Measurements from ENCODE around the gene FFAR4. TPM values are rescaled to one million over a fixed set of nuclear protein-coding genes. Genes with fewer than 3 reads are reported as not detected.

FFAR4 gene
- total and polyA plus RNA-seq, 9 donors: 0.02 to 0.05 (median 0.04) TPM; not detected in 6

Other genes with a start within 250 kb of the FFAR4 start
- gene MYOF, start 84.3 kb upstream of the FFAR4 start, total RNA-seq: 37.6 TPM
- gene MYOF, start 84.3 kb upstream of the FFAR4 start, polyA plus RNA-seq (ENCODE audit: insufficient read depth in 1 of 8, insufficient read length in 8 of 8, low replicate concordance in 1 of 8): 10 to 100 TPM; 50.5 to 85.0 (median 55.6) TPM
- 7.0 TPM for gene CEP55, start 70.1 kb upstream of the FFAR4 start, total RNA-seq
- 10 to 100 TPM in 4 of 8 donors, 1 to 10 TPM in 4; 7.9 to 14.1 (median 9.6) TPM for gene CEP55, start 70.1 kb upstream of the FFAR4 start, polyA plus RNA-seq (ENCODE audit: insufficient read depth in 1 of 8, insufficient read length in 8 of 8, low replicate concordance in 1 of 8)
- gene RBP4, start 34.6 kb downstream of the FFAR4 start, total RNA-seq: 2.0 TPM
- gene RBP4, start 34.6 kb downstream of the FFAR4 start, polyA plus RNA-seq (ENCODE audit: insufficient read depth in 1 of 8, insufficient read length in 8 of 8, low replicate concordance in 1 of 8): 1 to 10 TPM in 4 of 8 donors, under 1 TPM in 4; 0.42 to 6.4 (median 1.9) TPM
- not detected for gene PDE6C, start 45.9 kb downstream of the FFAR4 start, total RNA-seq
- gene PDE6C, start 45.9 kb downstream of the FFAR4 start, polyA plus RNA-seq (ENCODE audit: insufficient read depth in 1 of 8, insufficient read length in 8 of 8, low replicate concordance in 1 of 8): 1 to 10 TPM in 3 of 8 donors, under 1 TPM in 5; 0.06 to 2.1 (median 0.75) TPM
- 11.8 TPM for gene FRA10AC1, start 135.9 kb downstream of the FFAR4 start, total RNA-seq
- gene FRA10AC1, start 135.9 kb downstream of the FFAR4 start, polyA plus RNA-seq (ENCODE audit: insufficient read depth in 1 of 8, insufficient read length in 8 of 8, low replicate concordance in 1 of 8): 10 to 100 TPM; 18.1 to 38.7 (median 29.0) TPM
- gene LGI1, start 191.3 kb downstream of the FFAR4 start, total RNA-seq: 21.1 TPM
- 10 to 100 TPM; 20.1 to 43.0 (median 26.0) TPM for gene LGI1, start 191.3 kb downstream of the FFAR4 start, polyA plus RNA-seq (ENCODE audit: insufficient read depth in 1 of 8, insufficient read length in 8 of 8, low replicate concordance in 1 of 8)

Measured in muscle of leg (tissue), 9 donors.